Measurements from ENCODE around the gene CDK5R1.
"Not testable (repeated sequence)": the region's sequence is repeated elsewhere in the genome, so short reads cannot be mapped to it uniquely, and the experiment has no call there.

CDK5R1 gene

GRCh38 chr17:32518646-32519227 lies 31.9 kb downstream of the CDK5R1 start:
- Mint-ChIP-seq H3K4me1 (ENCODE audit: low read depth in 2 of 2) (peaks cover 45 to 53% of the 10 kb centered on the region in 2 donors), H3K27me3 (no peaks in the 10 kb centered on the region)

GRCh38 chr17:32519228-32520103 lies 32.7 kb downstream of the CDK5R1 start:
- peak; percentile 36 to 66 (median 42) for DNase-seq
- Mint-ChIP-seq H3K4me1 (ENCODE audit: low read depth in 2 of 2) (peaks cover 48 to 58% of the 10 kb centered on the region in 2 donors), H3K27ac (peak overlapping the region; percentile 91 to 97), H3K4me3 (peak overlapping the region; percentile 82 to 84), H3K9me3 (no peaks in the 10 kb centered on the region), H3K27me3 (no peaks in the 10 kb centered on the region), H3K36me3 (ENCODE audit: insufficient read depth) (peaks cover 2% of the 10 kb centered on the region)
- peak; percentile 60 for ATAC-seq (replicated peaks)

More at GRCh38 chr17:32518646-32519227, 31.9 kb downstream of the CDK5R1 start:
- Mint-ChIP-seq H3K9me3 (no peaks in the 10 kb centered on the region), H3K4me3 (peak overlapping the region; percentile 82 to 84), H3K27ac (peak overlapping the region; percentile 91 to 97), H3K36me3 (ENCODE audit: insufficient read depth) (peaks cover 2% of the 10 kb centered on the region)
- ATAC-seq (replicated peaks), result no peak
- DNase-seq, result no peak

- peaks cover 2% of the 10 kb centered on the region for H3K36me3 Mint-ChIP-seq (ENCODE audit: insufficient read depth)
- peaks cover 48 to 58% of the 10 kb centered on the region in 2 donors for H3K4me1 Mint-ChIP-seq (ENCODE audit: low read depth in 2 of 2)
- peak in 1 of 3 experiments; percentile 48 for DNase-seq
- no peaks in the 10 kb centered on the region for H3K27me3 Mint-ChIP-seq
- H3K27ac Mint-ChIP-seq, result peak overlapping the region; percentile 91 to 97
- peak; percentile 44 for ATAC-seq (replicated peaks)
- peak overlapping the region; percentile 82 to 84 for H3K4me3 Mint-ChIP-seq
- no peaks in the 10 kb centered on the region for H3K9me3 Mint-ChIP-seq
Observed at GRCh38 chr17:32520104-32520701, 33.4 kb downstream of the CDK5R1 start.

DNA sequence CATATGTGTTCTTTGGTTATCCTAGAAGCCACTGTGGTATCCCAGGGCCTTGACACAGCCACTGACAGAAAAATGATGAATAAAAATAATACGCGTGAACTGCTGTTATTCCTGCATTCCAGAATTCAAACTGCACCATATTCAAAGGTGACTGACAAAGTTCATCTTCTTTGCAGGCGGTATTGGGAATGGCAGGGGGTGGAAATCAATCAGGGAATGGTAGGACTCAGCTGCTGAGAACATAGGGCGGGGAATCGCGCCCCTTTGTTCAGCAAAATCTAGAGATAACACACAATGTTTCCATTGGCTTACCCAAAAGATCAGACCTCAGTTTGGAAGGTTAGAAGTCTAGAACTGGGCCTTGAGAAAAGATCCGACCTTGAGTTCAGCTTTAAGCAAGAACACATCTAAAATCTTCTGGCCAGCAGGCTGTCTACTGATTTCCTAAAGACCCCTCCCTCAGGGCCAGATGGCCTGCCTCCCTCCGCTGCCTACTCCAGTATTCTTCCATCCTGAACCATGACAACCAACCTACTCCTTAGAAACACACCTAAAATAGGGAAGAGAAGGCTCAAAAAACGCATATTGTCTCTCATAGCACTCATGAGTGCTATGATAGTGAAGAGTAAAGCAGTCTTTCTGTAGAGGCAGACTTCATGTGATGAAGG lies 34.1 kb downstream of the CDK5R1 start:
- Mint-ChIP-seq H3K36me3 (ENCODE audit: insufficient read depth) (peaks cover 2% of the 10 kb centered on the region), H3K4me3 (peak overlapping the region; percentile 82 to 84), H3K27me3 (no peaks in the 10 kb centered on the region), H3K9me3 (no peaks in the 10 kb centered on the region), H3K27ac (peak overlapping the region; percentile 91 to 97), H3K4me1 (ENCODE audit: low read depth in 2 of 2) (peaks cover 48 to 58% of the 10 kb centered on the region in 2 donors)
- ATAC-seq (replicated peaks) (no peak), DNase-seq (no peak)

DNA sequence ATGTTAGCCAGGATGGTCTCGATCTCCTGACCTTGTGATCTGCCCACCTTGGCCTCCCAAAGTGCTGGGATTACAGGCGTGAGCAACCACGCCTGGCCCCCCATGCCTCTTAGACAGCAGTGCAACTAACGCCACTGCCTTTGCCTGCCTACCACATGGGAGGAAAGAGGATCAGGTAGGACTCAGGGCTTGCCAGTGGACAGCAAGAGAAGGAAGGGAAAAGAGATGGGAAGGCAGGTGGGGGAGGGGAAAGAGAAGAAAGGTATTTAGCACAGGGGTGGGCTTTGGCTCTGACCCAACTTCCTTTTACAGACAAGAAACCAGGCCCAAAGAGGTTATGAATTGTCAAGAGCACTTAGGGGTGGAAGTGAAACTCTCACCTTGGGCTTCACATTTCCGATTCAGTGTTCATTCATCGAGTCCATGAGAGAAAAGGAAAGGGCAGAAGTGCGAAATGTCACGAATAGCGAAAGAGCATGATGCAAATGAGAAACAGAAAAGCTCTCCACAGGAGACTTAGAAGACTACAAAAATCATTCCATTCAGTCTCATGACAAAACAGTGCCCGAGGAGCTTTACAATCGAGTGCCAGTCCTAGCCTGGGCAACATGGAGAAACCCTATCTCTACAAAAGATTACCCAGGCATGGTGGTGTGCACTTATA lies 36.4 kb downstream of the CDK5R1 start:
- H3K36me3 Mint-ChIP-seq (ENCODE audit: insufficient read depth), result peaks cover 6% of the 10 kb centered on the region
- peak overlapping the region; percentile 68 to 70 for H3K4me3 Mint-ChIP-seq
- H3K4me1 Mint-ChIP-seq (ENCODE audit: low read depth in 2 of 2), result peaks cover 36 to 48% of the 10 kb centered on the region in 2 donors
- ATAC-seq (replicated peaks), result peak; percentile 52
- peak overlapping the region; percentile 18 to 88 for H3K27ac Mint-ChIP-seq
- H3K27me3 Mint-ChIP-seq, result no peaks in the 10 kb centered on the region
- no peaks in the 10 kb centered on the region for H3K9me3 Mint-ChIP-seq
- peak in 2 of 3 experiments; percentile 23 to 50 for DNase-seq

GRCh38 chr17:32523827-32524552 lies 37.2 kb downstream of the CDK5R1 start:
- no peaks in the 10 kb centered on the region for H3K27me3 Mint-ChIP-seq
- ATAC-seq (replicated peaks), result peak; percentile 35
- H3K9me3 Mint-ChIP-seq, result no peaks in the 10 kb centered on the region
- peak in 1 of 3 experiments; percentile 26 for DNase-seq
- H3K4me3 Mint-ChIP-seq, result peak overlapping the region; percentile 68 to 70
- peaks cover 6% of the 10 kb centered on the region for H3K36me3 Mint-ChIP-seq (ENCODE audit: insufficient read depth)
- H3K4me1 Mint-ChIP-seq (ENCODE audit: low read depth in 2 of 2), result peaks cover 40 to 50% of the 10 kb centered on the region in 2 donors
- H3K27ac Mint-ChIP-seq, result peak overlapping the region; percentile 18 to 88

DNA sequence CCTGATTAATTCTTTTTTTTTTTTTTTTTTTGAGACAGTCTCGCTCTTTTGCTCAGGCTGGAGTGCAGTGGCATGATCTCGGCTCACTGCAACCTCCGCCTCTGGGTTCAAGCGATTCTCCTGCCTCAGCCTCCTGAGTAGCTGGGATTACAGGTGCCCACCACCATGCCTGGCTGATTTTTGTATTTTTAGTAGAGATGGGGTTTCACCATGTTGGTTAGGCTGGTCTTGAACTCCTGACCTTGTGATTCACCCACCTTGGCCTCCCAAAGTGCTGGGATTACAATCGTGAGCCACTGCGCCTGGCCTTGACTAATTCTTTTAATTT lies 37.7 kb downstream of the CDK5R1 start:
- Mint-ChIP-seq H3K4me3 (peak overlapping the region; percentile 68 to 70), H3K4me1 (ENCODE audit: low read depth in 2 of 2) (peaks cover 44 to 53% of the 10 kb centered on the region in 2 donors)
- H3K9me3 Mint-ChIP-seq; H3K36me3 Mint-ChIP-seq (ENCODE audit: insufficient read depth); H3K27ac Mint-ChIP-seq; DNase-seq; H3K27me3 Mint-ChIP-seq; ATAC-seq (replicated peaks): not testable (repeated sequence)

GRCh38 chr17:32525122-32525521 lies 38.3 kb downstream of the CDK5R1 start:
- no peaks in the 10 kb centered on the region for H3K9me3 Mint-ChIP-seq
- H3K4me3 Mint-ChIP-seq, result peak overlapping the region in 1 of 2 donors; percentile 68
- no peak for ATAC-seq (replicated peaks)
- no peak overlapping the region for H3K27ac Mint-ChIP-seq
- peaks cover 6% of the 10 kb centered on the region for H3K36me3 Mint-ChIP-seq (ENCODE audit: insufficient read depth)
- no peaks in the 10 kb centered on the region for H3K27me3 Mint-ChIP-seq
- DNase-seq, result no peak
- H3K4me1 Mint-ChIP-seq (ENCODE audit: low read depth in 2 of 2), result peaks cover 39 to 50% of the 10 kb centered on the region in 2 donors

DNA sequence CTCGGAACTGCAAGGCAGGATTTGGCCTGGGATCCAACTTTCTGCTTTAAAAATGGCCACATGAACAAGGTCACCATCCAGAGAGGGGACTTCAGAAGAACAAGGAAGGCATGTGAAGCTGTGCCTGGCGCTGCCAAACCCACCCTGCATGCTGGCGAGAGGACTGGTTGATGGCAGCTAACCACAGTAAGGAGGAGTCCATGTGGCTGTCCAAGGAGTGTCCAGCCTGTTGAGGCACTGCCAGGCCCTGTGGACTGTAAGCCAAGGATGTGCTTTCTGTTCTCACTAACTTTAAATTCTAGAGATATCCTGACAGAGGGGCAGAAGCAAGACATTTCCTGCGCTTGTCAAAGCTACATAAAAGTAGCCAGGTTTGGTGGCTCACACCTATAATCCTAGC lies 40.4 kb downstream of the CDK5R1 start:
- no peak overlapping the region for H3K4me3 Mint-ChIP-seq
- ATAC-seq (replicated peaks) (no peak), DNase-seq (no peak)
- H3K4me1 Mint-ChIP-seq (ENCODE audit: low read depth in 2 of 2), result peaks cover 31 to 42% of the 10 kb centered on the region in 2 donors
- no peak overlapping the region for H3K27ac Mint-ChIP-seq
- no peaks in the 10 kb centered on the region for H3K9me3 Mint-ChIP-seq
- H3K36me3 Mint-ChIP-seq (ENCODE audit: insufficient read depth), result peaks cover 6% of the 10 kb centered on the region
- no peaks in the 10 kb centered on the region for H3K27me3 Mint-ChIP-seq

GRCh38 chr17:32528825-32529224 lies 42.0 kb downstream of the CDK5R1 start:
- DNase-seq (peak in 1 of 3 experiments; percentile 21), ATAC-seq (replicated peaks) (peak; percentile 74)
- no peaks in the 10 kb centered on the region for H3K9me3 Mint-ChIP-seq
- H3K27ac Mint-ChIP-seq, result peak overlapping the region; percentile 77 to 86
- H3K4me3 Mint-ChIP-seq, result peak overlapping the region; percentile 33 to 54
- peaks cover 4% of the 10 kb centered on the region for H3K36me3 Mint-ChIP-seq (ENCODE audit: insufficient read depth)
- no peaks in the 10 kb centered on the region for H3K27me3 Mint-ChIP-seq
- peaks cover 17 to 32% of the 10 kb centered on the region in 2 donors for H3K4me1 Mint-ChIP-seq (ENCODE audit: low read depth in 2 of 2)

DNA sequence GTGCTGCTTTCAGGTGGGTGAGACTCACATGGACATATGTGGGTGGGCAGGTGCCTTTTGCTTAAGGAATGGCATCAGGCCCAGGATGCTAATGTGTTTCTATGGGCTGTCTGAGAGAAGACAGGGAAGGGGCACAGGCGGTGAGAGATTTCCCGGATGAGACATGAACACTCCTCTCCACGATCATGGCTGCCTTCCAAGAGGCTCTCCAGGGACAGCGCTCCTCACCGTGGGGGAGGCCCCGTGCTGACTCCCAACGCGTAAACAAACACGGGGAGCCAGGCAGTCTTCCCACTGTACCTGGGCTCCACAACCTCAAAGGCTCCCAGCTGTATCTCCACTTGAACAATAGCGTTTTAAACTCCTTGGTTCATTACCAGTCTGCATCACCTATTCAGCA lies 42.8 kb downstream of the CDK5R1 start:
- Mint-ChIP-seq H3K36me3 (ENCODE audit: insufficient read depth) (peaks cover 4% of the 10 kb centered on the region), H3K27ac (peak overlapping the region; percentile 77 to 86), H3K9me3 (no peaks in the 10 kb centered on the region), H3K4me3 (no peak overlapping the region), H3K4me1 (ENCODE audit: low read depth in 2 of 2) (peaks cover 15 to 28% of the 10 kb centered on the region in 2 donors), H3K27me3 (no peaks in the 10 kb centered on the region)
- DNase-seq (no peak), ATAC-seq (replicated peaks) (no peak)

DNA sequence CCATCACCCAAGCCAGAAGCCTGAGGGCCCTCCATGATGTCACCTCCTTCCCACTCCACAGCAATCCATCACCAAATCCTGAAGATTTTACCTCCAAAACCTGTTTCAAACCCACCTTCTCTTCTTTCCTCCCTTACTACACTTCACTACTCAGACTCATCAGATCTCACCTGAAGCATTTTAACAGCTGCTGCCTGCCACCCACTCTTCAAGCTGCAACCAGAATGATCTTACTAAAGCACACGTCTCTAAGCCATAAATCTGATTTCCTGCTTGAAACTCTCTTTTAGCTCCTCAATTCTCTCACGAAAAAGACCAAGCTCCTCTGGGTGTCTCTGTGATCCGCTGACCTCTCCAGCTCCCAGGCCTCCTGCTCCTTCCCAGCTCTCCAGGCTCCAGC lies 46.5 kb downstream of the CDK5R1 start:
- ATAC-seq (replicated peaks) (no peak), DNase-seq (no peak)
- H3K27me3 Mint-ChIP-seq, result no peaks in the 10 kb centered on the region
- H3K9me3 Mint-ChIP-seq, result no peaks in the 10 kb centered on the region
- no peaks in the 10 kb centered on the region for H3K36me3 Mint-ChIP-seq (ENCODE audit: insufficient read depth)
- peaks cover 12 to 19% of the 10 kb centered on the region in 2 donors for H3K4me1 Mint-ChIP-seq (ENCODE audit: low read depth in 2 of 2)
- no peak overlapping the region for H3K27ac Mint-ChIP-seq
- no peak overlapping the region for H3K4me3 Mint-ChIP-seq

Data from effector memory CD8-positive, alpha-beta T cell (primary cell).